Endothelial cell of umbilical vein (primary cell): ENCODE results near the gene APOM. TPM values are rescaled to one million over a fixed set of nuclear protein-coding genes. Genes with fewer than 3 reads are reported as not detected.

Source experiments
- BruUV-seq: library from RNA; stranded (reverse); fragments of 400-500 nt; replicated peaks from 2 replicates; lab custom pipeline; 2021; lab: Mats Ljungman, UMichigan
- CTCF ChIA-PET: fragments of 300-600, 350-600 bp; sonication (Branson Sonifier 250); formaldehyde crosslinking; loops from one replicate; lab custom pipeline; 2021; ENCODE audit warnings: antibody characterized with exemption, inconsistent platforms; lab: Charles Lee
- POLR2A ChIA-PET: fragments of 300-600, 350-600 bp; sonication (Branson Sonifier 250); formaldehyde crosslinking; loops from one replicate; lab custom pipeline; 2021; ENCODE audit warnings: antibody characterized with exemption, inconsistent platforms; lab: Charles Lee
- DNase-seq: peaks from one replicate; pipeline ENCODE4 v3.0.0-alpha.2; 2011; ENCODE audit warnings: low read depth, low spot score
- FAIRE-seq: peaks from 2 replicates; lab custom pipeline; 2011; peaks lifted over from hg19 to GRCh38; lab: Jason Lieb, UNC
- H2AFZ ChIP-seq: 2 replicates; pipeline ENCODE4 v1.6.0; 2012; ENCODE audit warnings: low read depth, low read length, control low read depth, inconsistent platforms
- H3K27ac ChIP-seq: 2 replicates; pipeline ENCODE4 v1.5.1; 2011; ENCODE audit warnings: low read depth, mild to moderate bottlenecking, control low read depth, low read length, moderate library complexity; ENCODE audit not compliant: insufficient read depth
- H3K27me3 ChIP-seq, 2 experiments: 2 replicates each; pipeline versions ENCODE4 v1.6.0 to v1.6.1; 2011; ENCODE audit warnings: low read length in 2 of 2, mixed read lengths in 1 of 2; ENCODE audit not compliant: control insufficient read depth in 2 of 2, insufficient read depth in 2 of 2
- H3K36me3 ChIP-seq, 2 experiments: 2 replicates in 1 of 2; 3 replicates in 1 of 2; pipeline ENCODE4 v1.5.1; 2011; ENCODE audit warnings: low read length in 2 of 2, mild to moderate bottlenecking in 1 of 2, moderate library complexity in 1 of 2; ENCODE audit not compliant: control insufficient read depth in 2 of 2, insufficient read depth in 2 of 2; ENCODE audit errors: extremely low read depth in 1 of 2
- H3K4me1 ChIP-seq: 3 replicates; pipeline ENCODE4 v1.5.1; 2011; ENCODE audit warnings: mild to moderate bottlenecking, low read length; ENCODE audit not compliant: control insufficient read depth, insufficient read depth; ENCODE audit errors: extremely low read depth
- H3K4me2 ChIP-seq: 2 replicates; pipeline ENCODE4 v1.6.1; 2011; ENCODE audit warnings: low read length, control low read depth, mixed read lengths; ENCODE audit not compliant: insufficient read depth
- H3K4me3 ChIP-seq, 3 experiments: fragments of 200-600 bp in 1 of 3; sonication (generic), shearing (Covaris generic) in 1 of 3; replicated peaks in 1 of 3; 2 replicates each; pipeline ENCODE4 v1.5.1; 2011 to 2016; ENCODE audit warnings: control low read depth in 3 of 3, low read length in 3 of 3, mild to moderate bottlenecking in 2 of 3, inconsistent platforms in 1 of 3, low read depth in 1 of 3, moderate library complexity in 1 of 3; ENCODE audit not compliant: insufficient read depth in 1 of 3
- H3K79me2 ChIP-seq: 2 replicates; pipeline ENCODE4 v1.6.0; 2012; ENCODE audit warnings: low read length, inconsistent platforms; ENCODE audit not compliant: control insufficient read depth, insufficient read depth
- H3K9ac ChIP-seq: replicated peaks from 2 replicates; pipeline ENCODE3; 2011; ENCODE audit warnings: low read length, control low read depth; ENCODE audit not compliant: insufficient read depth; ENCODE audit errors: extremely low read depth
- H3K9me1 ChIP-seq: replicated peaks from 3 replicates; pipeline ENCODE4 v1.6.0; 2011; ENCODE audit warnings: mild to moderate bottlenecking, low read length; ENCODE audit not compliant: control insufficient read depth, insufficient read depth; ENCODE audit errors: extremely low read depth
- H3K9me3 ChIP-seq: replicated peaks from 2 replicates; pipeline ENCODE4 v1.5.1; 2012; ENCODE audit warnings: low read length, inconsistent platforms; ENCODE audit not compliant: control insufficient read depth, insufficient read depth
- H4K20me1 ChIP-seq: replicated peaks from 2 replicates; pipeline ENCODE3; 2011; ENCODE audit warnings: mild to moderate bottlenecking, low read length; ENCODE audit not compliant: control insufficient read depth, insufficient read depth; ENCODE audit errors: extremely low read depth
- EZH2 ChIP-seq: IDR thresholded peaks from 2 replicates; pipeline ENCODE4 v1.6.1; 2012; ENCODE audit warnings: borderline replicate concordance, low read depth, mild to moderate bottlenecking, moderate library complexity, low read length, inconsistent platforms; ENCODE audit not compliant: severe bottlenecking
- FOS ChIP-seq: IDR thresholded peaks from 2 replicates; pipeline ENCODE4 v1.6.1; 2011; ENCODE audit warnings: mild to moderate bottlenecking, low read length, moderate library complexity, borderline replicate concordance; ENCODE audit not compliant: insufficient read depth
- GATA2 ChIP-seq: IDR thresholded peaks from 2 replicates; pipeline ENCODE4 v1.7.0; 2011; ENCODE audit warnings: low read depth, mild to moderate bottlenecking, moderate library complexity, mixed read lengths, low read length; ENCODE audit not compliant: insufficient read length, insufficient read depth
- JUN ChIP-seq: IDR thresholded peaks from 2 replicates; pipeline ENCODE4 v1.6.1; 2011; ENCODE audit warnings: borderline replicate concordance, low read depth; ENCODE audit not compliant: insufficient read length, insufficient read depth
- MYC ChIP-seq: IDR thresholded peaks from one replicate; pipeline ENCODE4 v1.6.1; 2011; ENCODE audit warnings: mild to moderate bottlenecking, low read depth, low read length
- POLR2A ChIP-seq: IDR thresholded peaks from 2 replicates; pipeline ENCODE4 v1.6.1; 2012; ENCODE audit warnings: low read depth, mild to moderate bottlenecking, control low read depth, low read length
- POLR2AphosphoS5 ChIP-seq: IDR thresholded peaks from 2 replicates; pipeline ENCODE4 v1.6.1; 2012; ENCODE audit warnings: low read depth, mild to moderate bottlenecking, control low read depth, low read length, moderate library complexity; ENCODE audit not compliant: insufficient read depth
- dilution Hi-C: fragments of 300-500 bp; cut with MboI; formaldehyde crosslinking; loops from one replicate; pipeline ENCODE4 v1.15.0; 2019; ENCODE audit warnings: low sequenced_read_pairs; ENCODE audit not compliant: extremely low pct_ligation_motif_present
- intact Hi-C: fragments of 100-400 bp; cut with micrococcal nuclease; formaldehyde crosslinking; loops from one replicate; pipeline ENCODE4 v1.10.0; 2022
- polyA plus RNA-seq, 4 experiments: library from polyadenylated mRNA; depleted of rRNA in 3 of 4; stranded (reverse) in 3 of 4; unstranded in 1 of 4; fragments of >200 nt; gene quantifications; 2 replicates each; pipeline versions ENCODE4 v1.2.1 to v1.2.3, GENCODE V29; 2011 to 2012; ENCODE audit warnings: missing spikeins in 1 of 4
- total RNA-seq: library from RNA; stranded (reverse); gene quantifications from 2 replicates; pipeline ENCODE4 v1.2.3, GENCODE V29; 2021
- TF ChIP-seq, protein P1 (sequence below), 2 donors: IDR thresholded peaks; 1 replicate in 1 of 2; 2 replicates in 1 of 2; pipeline ENCODE4 v1.5.1; 2011; ENCODE audit warnings: low read length in 2 of 2, mild to moderate bottlenecking in 2 of 2, moderate library complexity in 2 of 2, control low read depth in 1 of 2, inconsistent platforms in 1 of 2, low read depth in 1 of 2; ENCODE audit not compliant: insufficient read depth in 1 of 2; ENCODE audit errors: extremely low read depth in 1 of 2
- TF ChIP-seq, protein P2 (sequence below): IDR thresholded peaks from 2 replicates; pipeline ENCODE4 v1.6.1; 2011; ENCODE audit not compliant: insufficient read depth, insufficient read length

Gene APOM
- total and polyA plus RNA-seq, 2 donors (not counting 3 experiments of a cell fraction or from before 2014, with no cell fraction given) = 2.5 TPM; not detected in 1

DNA sequence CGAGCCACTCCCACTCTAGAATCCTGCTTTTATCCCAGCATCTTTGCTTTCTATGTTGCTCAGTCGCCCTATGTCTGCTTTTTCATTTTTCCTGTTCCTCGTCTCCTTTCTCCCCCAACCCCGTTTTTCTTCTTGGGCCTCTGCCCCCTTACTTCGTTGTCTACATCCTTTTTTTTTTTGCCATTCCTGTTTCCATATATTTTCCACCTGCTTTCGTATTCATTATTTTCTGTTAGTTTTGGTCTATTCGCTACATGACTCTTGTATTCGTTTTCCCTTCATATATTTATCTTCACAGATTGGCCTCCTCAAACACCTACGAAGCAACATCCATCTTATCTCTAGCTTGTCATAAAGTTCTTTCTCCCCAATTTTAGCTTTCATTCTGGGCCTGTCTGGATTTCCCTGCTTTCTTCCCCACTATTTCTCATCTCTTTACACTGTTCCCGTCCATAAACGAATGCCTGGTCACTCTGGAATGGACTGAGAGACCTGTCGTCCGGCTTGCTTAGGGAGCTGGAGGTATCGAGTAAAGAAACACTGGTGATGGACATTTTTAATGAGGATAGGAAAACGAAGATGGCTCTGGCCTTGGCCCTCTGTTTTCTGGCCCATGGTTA lies 34.3 kb upstream of the APOM start:
- Histone ChIP-seq H3K36me3 (peaks cover 19 to 28% of the 10 kb centered on the region in 2 experiments), H3K4me2 (peak overlapping the region; percentile 92), H3K79me2 (peaks cover 54% of the 10 kb centered on the region), H3K4me1 (peaks cover 13% of the 10 kb centered on the region), H3K9ac (peak overlapping the region; percentile 99), H3K4me3 (peak overlapping the region; percentile 65 to 99 (median 95)), H3K27ac (peak overlapping the region; percentile 84), H3K9me1 (no peaks in the 10 kb centered on the region), H4K20me1 (no peaks in the 10 kb centered on the region), H2AFZ (no peak overlapping the region), H3K27me3 (no peaks in the 10 kb centered on the region), H3K9me3 (no peaks in the 10 kb centered on the region)
- dilution Hi-C loops = no loop called here
- TSS peak; percentile 59 for BruUV-seq
- ChIA-PET CTCF (interaction anchor here (0.6 to 3.9 kb wide), 4 partner anchors 19 to 75 kb away, joined by 3 to 18 read pairs (median 4); partner anchors contain the start of gene ATP6V1G2), POLR2A (interaction anchor here (1.1 to 2.2 kb wide), 4 partner anchors 13 to 78 kb away, joined by 3 to 4 read pairs (median 3); partner anchors contain the start of gene C6orf47)
- peak; percentile 39 for DNase-seq
- FAIRE-seq = peak; percentile 59
- intact Hi-C loops = loop anchor here (1.0 to 5.0 kb wide), 3 partner anchors 44 to 205 kb away; partner anchors contain the start of gene HSPA1B
- TF ChIP-seq EZH2 (no peak), GATA2 (no peak), MYC (no peak), POLR2AphosphoS5 (no peak), POLR2A (no peak), JUN (no peak), FOS (no peak)
- TF ChIP-seq, protein P1, sequence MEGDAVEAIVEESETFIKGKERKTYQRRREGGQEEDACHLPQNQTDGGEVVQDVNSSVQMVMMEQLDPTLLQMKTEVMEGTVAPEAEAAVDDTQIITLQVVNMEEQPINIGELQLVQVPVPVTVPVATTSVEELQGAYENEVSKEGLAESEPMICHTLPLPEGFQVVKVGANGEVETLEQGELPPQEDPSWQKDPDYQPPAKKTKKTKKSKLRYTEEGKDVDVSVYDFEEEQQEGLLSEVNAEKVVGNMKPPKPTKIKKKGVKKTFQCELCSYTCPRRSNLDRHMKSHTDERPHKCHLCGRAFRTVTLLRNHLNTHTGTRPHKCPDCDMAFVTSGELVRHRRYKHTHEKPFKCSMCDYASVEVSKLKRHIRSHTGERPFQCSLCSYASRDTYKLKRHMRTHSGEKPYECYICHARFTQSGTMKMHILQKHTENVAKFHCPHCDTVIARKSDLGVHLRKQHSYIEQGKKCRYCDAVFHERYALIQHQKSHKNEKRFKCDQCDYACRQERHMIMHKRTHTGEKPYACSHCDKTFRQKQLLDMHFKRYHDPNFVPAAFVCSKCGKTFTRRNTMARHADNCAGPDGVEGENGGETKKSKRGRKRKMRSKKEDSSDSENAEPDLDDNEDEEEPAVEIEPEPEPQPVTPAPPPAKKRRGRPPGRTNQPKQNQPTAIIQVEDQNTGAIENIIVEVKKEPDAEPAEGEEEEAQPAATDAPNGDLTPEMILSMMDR (IDR thresholded peaks at IDR 0.05; ENCODE audit: extremely low read depth in 1 of 2, insufficient read depth in 1 of 2, low read depth in 1 of 2, low read length in 2 of 2) = no peak
- TF ChIP-seq, protein P2, sequence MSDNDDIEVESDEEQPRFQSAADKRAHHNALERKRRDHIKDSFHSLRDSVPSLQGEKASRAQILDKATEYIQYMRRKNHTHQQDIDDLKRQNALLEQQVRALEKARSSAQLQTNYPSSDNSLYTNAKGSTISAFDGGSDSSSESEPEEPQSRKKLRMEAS = no peak
